A204.1 (cell line): ENCODE measurements around the gene MT1M.

Experiments used
- FAIRE-seq: peaks from 2 replicates; lab custom pipeline; 2012; peaks lifted over from hg19 to GRCh38; lab: Jason Lieb, UNC

MT1M gene

DNA sequence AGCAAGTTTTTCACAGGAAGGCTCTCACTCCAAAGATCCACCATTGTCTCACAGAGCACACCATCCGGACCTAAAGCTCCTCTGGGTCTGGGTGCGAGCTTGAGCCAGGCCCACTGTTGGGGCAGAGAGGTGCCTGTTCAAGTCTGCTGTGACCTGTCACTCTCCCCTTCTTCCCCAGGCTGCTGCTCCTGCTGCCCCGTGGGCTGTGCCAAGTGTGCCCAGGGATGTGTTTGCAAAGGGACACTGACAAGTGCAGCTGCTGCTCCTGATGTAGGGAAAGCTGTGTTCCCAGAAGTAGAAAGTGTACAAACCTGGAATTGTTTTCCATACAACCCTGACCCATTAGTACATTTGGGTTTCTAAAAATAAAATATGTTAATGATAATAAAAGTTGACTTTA, 45.0 kb downstream of the MT1M start:
- no peak for FAIRE-seq

DNA sequence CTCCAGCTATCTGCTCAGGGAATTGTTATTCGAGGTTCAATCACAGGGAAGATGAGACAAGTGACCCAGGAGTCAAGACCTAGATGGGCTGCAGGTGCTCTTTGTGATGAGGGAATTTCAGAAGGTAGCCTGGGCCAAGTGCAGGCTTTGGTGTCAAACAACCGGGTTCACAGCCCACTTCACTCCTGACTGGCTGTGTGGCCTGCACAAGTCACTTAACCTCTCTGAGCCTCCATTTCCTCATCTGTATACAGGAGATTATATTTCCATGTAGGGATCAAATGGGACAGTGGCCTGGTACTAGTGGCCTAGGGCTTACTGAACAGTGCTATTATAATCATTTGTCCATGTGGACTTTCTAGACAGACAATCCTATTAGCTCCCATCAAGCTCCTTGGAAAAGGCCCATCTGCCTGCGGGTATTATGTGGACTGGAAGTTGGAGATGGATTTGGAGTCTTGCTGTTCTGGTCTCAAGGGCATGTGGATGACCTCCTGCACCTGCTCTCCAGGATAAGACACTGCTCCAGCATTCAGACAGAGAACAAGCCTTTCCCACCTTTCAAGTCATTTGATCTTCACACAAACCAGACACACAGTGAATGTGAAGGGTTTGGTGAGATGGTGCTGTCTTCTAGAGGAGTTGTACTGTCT, 46.7 kb downstream of the MT1M start:
- FAIRE-seq: no peak

DNA sequence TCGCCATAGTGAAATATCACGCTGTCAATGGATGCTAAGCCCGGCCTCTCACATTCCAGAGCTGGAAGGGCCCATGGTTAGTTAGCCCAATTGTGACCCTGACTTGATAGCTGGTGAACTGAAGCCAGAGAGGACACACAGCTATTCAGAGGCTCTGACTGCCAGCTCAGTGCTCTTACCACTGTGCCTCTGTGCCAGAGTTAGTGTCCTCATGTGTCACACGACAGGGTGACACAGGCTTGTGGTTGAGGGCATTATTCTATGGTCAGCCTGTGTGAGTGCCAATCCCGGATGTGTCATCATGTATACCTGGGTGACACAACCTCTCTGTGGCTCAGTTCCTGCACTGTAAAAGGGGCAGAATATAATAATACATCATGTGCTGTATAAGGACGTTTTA, 47.4 kb downstream of the MT1M start:
- FAIRE-seq: no peak

DNA sequence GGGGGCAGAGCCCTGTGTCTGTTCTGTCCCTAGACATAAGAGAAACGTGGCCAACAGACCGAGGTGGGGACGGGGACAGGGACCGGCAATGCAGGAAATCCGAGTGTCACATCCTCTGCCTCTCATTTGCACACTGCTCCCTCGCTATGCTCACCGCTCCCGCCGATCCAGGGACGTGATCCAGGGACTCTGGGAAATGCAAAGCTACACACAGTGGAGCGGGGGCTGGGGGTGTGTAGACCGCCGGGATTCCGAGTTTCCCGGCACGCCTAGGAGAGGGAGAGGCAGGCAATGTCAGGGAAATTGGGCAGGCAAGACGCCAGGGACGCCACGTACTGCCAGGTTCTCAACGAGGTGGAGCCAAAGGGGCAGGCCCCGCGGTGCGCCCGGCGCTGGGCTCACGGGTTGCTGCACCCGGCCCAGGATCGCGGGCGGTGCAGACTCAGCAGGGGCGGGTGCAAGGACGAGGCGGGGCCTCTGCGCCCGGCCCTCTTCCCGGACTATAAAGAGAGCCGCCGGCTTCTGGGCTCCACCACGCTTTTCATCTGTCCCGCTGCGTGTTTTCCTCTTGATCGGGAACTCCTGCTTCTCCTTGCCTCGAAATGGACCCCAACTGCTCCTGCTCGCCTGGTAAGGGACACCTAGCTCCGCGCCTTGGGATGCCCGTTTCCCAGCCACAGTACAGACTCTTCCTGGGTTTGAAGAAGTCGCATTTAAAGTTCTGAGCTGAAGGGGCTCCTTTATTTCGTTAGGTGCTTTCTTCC, 49.7 kb downstream of the MT1M start, which contains the start of gene MT1X:
Gene MT1X (plus strand): TSS at position 532 of the 764 bp plus-strand sequence. CDS start 71 bp downstream, at position 603.
- no peak for FAIRE-seq

DNA sequence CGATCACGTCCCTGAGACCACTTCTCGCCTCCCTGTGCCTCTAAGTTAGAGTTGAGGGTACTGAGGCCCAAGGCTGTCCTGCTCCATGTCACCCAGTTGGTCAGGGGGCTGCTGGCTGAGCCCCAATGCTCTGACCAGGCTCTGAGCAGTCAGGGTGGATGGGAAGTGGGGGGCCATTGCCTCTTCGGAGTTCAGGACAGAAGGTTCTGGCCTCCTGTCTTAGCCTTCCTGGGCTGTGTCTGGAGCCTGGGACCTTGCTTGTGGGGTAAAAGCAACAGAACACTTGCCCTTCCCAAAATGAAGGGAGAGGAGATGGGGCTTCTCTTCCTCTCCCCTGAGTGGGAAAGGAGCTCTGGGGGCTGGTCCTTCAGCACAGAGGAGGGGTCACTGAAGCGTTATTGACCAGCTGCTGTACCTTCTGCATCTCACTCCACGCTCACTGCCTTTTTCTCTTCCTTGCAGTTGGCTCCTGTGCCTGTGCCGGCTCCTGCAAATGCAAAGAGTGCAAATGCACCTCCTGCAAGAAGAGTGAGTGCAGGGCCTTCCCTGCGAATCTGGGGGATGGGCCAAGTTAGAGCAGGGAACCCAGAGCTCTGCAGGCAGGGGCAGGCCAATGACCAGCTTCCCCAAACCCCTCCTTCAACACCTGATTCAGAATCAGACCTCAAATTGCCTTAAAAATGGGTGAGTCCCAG, 50.4 kb downstream of the MT1M start:
- FAIRE-seq: no peak
